Osteoblast (primary cell): Measurements from ENCODE around the gene TMEM175. TPM values are rescaled to one million over a fixed set of nuclear protein-coding genes. Genes with fewer than 3 reads are reported as not detected.
"Not testable (repeated sequence)": the region's sequence is repeated elsewhere in the genome, so short reads cannot be mapped to it uniquely, and the experiment has no call there.

ENCODE experiments used
- DNase-seq: peaks from one replicate; pipeline ENCODE4 v3.0.0; 2011; ENCODE audit warnings: low spot score, mixed read lengths; ENCODE audit not compliant: insufficient read length; ENCODE audit errors: missing footprints
- H2AFZ ChIP-seq: 2 replicates; pipeline ENCODE4 v1.6.0; 2011; ENCODE audit warnings: mild to moderate bottlenecking, low read length
- H3K27ac ChIP-seq: 2 replicates; pipeline ENCODE4 v1.5.1; 2011; ENCODE audit warnings: mild to moderate bottlenecking, low read depth, low read length, moderate library complexity
- H3K27me3 ChIP-seq: 2 replicates; pipeline ENCODE4 v1.6.0; 2012; ENCODE audit warnings: mild to moderate bottlenecking, control low read depth, inconsistent platforms, low read length, moderate library complexity; ENCODE audit not compliant: insufficient read depth
- H3K36me3 ChIP-seq: 2 replicates; pipeline ENCODE4 v1.5.1; 2011; ENCODE audit warnings: mild to moderate bottlenecking, low read length, control low read depth, moderate library complexity; ENCODE audit not compliant: insufficient read depth
- H3K4me1 ChIP-seq: 2 replicates; pipeline ENCODE4 v1.5.1; 2011; ENCODE audit warnings: mild to moderate bottlenecking, low read length, control low read depth, moderate library complexity; ENCODE audit not compliant: insufficient read depth
- H3K4me2 ChIP-seq: 2 replicates; pipeline ENCODE4 v1.6.0; 2011; ENCODE audit warnings: mild to moderate bottlenecking, low read length; ENCODE audit not compliant: insufficient read depth
- H3K4me3 ChIP-seq: fragments of 200-600 bp; sonication (generic); 3 replicates; pipeline ENCODE4 v1.5.1; 2012; ENCODE audit warnings: mild to moderate bottlenecking, low read length, inconsistent platforms; ENCODE audit not compliant: insufficient read depth
- H3K79me2 ChIP-seq: 2 replicates; pipeline ENCODE4 v1.6.0; 2012; ENCODE audit warnings: mild to moderate bottlenecking, low read length, control low read depth, inconsistent platforms; ENCODE audit not compliant: insufficient read depth
- H3K9me3 ChIP-seq: 2 replicates; pipeline ENCODE4 v1.5.1; 2011; ENCODE audit warnings: low read depth, low read length, control low read depth
- H4K20me1 ChIP-seq: 2 replicates; pipeline ENCODE4 v1.6.0; 2012; ENCODE audit warnings: mild to moderate bottlenecking, low read length, control low read depth; ENCODE audit not compliant: insufficient read depth
- total RNA-seq: library from RNA; depleted of rRNA; stranded (reverse); fragments of >200 nt; gene quantifications from 2 replicates; pipeline ENCODE4 v1.2.3, GENCODE V29; 2012
- TF ChIP-seq, protein P1 (sequence below): IDR thresholded peaks from 2 replicates; pipeline ENCODE4 v1.5.1; 2011; ENCODE audit warnings: mild to moderate bottlenecking, low read depth, low read length, moderate library complexity; ENCODE audit errors: extremely low read depth

Gene TMEM175
- total RNA-seq, 1 donor = 13.8 TPM

DNA sequence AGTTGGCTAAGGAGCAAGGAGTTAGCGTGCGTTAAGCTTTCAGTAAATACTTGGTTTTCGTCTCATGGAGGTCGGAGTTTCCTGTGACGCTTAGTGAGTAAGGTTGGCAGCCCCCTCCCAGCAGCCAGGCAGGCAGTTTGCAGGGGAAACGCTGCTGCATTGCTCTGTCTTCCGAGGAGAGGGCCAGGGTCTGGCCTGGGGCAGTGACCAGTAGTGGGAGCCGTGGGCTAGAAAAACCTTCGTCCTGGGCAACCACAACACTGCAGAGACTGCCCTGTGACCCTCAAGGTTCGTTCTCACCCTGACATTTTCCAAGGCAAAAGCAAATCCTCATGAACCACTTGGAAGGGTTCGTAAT lies 432 bp downstream of the TMEM175 start:
- Histone ChIP-seq H3K27ac (peak overlapping the region; percentile 90), H3K4me3 (peak overlapping the region; percentile 93), H3K4me1 (peaks cover 17% of the 10 kb centered on the region), H4K20me1 (peaks cover 31% of the 10 kb centered on the region), H2AFZ (peak overlapping the region; percentile 98), H3K36me3 (no peaks in the 10 kb centered on the region), H3K27me3 (no peaks in the 10 kb centered on the region), H3K4me2 (peak overlapping the region; percentile 90), H3K79me2 (peaks cover 68% of the 10 kb centered on the region), H3K9me3 (no peaks in the 10 kb centered on the region)
- peak; percentile 70 for DNase-seq
- TF ChIP-seq, protein P1, sequence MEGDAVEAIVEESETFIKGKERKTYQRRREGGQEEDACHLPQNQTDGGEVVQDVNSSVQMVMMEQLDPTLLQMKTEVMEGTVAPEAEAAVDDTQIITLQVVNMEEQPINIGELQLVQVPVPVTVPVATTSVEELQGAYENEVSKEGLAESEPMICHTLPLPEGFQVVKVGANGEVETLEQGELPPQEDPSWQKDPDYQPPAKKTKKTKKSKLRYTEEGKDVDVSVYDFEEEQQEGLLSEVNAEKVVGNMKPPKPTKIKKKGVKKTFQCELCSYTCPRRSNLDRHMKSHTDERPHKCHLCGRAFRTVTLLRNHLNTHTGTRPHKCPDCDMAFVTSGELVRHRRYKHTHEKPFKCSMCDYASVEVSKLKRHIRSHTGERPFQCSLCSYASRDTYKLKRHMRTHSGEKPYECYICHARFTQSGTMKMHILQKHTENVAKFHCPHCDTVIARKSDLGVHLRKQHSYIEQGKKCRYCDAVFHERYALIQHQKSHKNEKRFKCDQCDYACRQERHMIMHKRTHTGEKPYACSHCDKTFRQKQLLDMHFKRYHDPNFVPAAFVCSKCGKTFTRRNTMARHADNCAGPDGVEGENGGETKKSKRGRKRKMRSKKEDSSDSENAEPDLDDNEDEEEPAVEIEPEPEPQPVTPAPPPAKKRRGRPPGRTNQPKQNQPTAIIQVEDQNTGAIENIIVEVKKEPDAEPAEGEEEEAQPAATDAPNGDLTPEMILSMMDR = no peak

DNA sequence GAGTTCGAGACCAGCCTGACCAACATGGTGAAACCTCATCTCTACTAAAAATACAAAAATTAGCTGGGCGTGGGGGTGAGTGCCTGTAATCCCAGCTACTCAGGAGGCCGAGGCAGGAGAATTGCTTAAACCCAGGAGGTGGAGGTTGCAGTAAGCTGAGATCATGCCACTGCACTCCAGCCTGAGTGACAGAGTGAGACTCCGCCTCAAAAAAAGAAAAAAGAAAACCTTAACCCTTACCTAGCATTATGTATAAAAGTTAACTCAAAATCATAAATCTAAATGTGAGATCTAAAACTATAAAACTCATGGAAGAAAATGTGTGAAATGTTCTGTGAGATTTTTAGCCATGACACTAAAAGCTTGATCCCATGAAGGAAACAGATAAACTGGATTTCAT lies 7.2 kb downstream of the TMEM175 start:
- H3K27ac ChIP-seq, H3K27me3 ChIP-seq, H3K4me3 ChIP-seq, H3K4me2 ChIP-seq, H3K36me3 ChIP-seq, H4K20me1 ChIP-seq, H3K79me2 ChIP-seq, DNase-seq, H2AFZ ChIP-seq, H3K9me3 ChIP-seq, H3K4me1 ChIP-seq: not testable (repeated sequence)

DNA sequence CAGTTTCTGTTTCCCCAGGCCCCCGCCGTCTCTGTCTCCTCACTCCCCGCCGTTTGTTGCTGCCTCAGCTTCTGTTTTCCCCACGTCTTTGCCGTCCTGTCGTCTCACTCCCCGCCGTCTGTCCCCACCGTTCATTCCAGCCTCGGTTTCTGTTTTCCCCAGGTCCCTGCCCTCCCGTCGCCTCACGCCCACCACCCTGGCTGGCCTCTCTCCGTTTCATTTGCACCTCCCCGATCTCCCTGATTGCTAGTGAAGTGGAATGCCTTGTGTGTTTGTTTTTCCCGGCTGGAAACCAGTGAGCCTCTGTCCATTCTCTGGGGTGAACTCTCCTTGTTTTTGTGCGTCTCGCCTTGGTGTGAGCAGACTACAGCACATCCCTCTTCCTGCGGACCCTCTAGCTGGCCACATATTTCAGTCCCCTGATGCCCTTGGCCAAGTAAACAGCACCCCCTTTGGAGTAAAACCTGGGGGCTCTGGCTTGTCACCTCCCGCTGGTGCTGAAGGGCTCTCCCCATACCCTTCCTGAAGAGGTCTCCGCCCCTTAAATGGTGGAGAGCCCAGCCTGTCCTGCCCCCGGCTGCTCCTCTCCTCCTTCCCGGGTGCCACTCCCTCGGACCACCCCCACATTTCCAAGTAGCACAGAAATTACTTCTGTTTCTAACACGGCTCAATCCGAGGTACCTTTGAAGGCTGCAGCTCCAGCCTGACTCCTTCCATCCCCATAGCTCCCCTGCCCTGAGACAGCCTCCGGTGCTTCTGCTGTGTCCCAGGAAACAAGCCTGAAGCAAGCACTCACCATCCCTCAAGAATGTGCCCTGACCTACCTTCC lies 13.2 kb downstream of the TMEM175 start:
- TF ChIP-seq, protein P1 = no peak
- Histone ChIP-seq H3K27me3 (no peaks in the 10 kb centered on the region), H4K20me1 (peaks cover 8% of the 10 kb centered on the region), H3K27ac (no peak overlapping the region), H3K36me3 (no peaks in the 10 kb centered on the region), H2AFZ (no peak overlapping the region), H3K4me1 (no peaks in the 10 kb centered on the region), H3K79me2 (no peaks in the 10 kb centered on the region), H3K4me2 (no peak overlapping the region), H3K9me3 (no peaks in the 10 kb centered on the region), H3K4me3 (no peak overlapping the region)
- peak; percentile 79 for DNase-seq

DNA sequence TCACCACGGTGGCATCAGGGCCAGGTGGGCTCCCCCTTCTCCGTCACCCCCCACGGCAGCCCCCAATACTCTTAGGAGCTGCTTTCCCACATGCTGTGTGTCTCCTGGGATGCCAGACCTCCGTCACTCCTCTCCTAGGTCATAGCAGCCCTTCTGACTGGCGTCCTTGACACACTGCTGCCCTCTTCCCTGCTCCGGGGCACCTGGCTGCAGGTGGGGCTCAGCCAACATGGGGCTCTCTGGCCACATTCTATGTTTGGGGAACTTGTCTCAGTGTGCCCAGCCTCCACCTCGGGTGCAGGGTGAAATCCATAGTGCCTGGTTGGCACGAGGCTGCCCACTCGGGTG lies 13.8 kb downstream of the TMEM175 start:
- Histone ChIP-seq H3K4me2 (no peak overlapping the region), H2AFZ (no peak overlapping the region), H4K20me1 (peaks cover 11% of the 10 kb centered on the region), H3K27me3 (no peaks in the 10 kb centered on the region), H3K36me3 (no peaks in the 10 kb centered on the region), H3K4me3 (no peak overlapping the region), H3K79me2 (no peaks in the 10 kb centered on the region), H3K4me1 (no peaks in the 10 kb centered on the region), H3K27ac (no peak overlapping the region), H3K9me3 (no peaks in the 10 kb centered on the region)
- TF ChIP-seq, protein P1 = no peak
- DNase-seq = no peak
